ENCODE results near the gene SYCE1.

DNA sequence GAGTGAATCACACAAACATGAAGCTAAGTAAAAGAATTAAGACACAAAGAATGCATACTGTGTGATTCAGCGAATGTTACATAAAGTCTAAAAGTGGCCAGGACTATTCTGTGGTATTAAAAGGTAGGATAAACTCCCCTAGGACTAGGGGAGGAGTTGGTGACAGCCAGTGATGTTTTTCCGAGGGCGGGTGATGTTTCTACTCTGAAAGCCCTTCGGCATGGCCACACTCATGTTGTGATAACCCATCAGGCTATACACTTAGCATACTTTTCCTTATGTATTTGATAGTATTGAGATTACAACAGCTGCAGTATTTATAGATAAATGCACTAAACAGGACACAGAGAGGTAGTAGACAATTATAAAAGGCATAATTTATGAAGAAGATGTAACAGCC lies 54.0 kb downstream of the SYCE1 start:
- TF ChIP-seq, protein P1, sequence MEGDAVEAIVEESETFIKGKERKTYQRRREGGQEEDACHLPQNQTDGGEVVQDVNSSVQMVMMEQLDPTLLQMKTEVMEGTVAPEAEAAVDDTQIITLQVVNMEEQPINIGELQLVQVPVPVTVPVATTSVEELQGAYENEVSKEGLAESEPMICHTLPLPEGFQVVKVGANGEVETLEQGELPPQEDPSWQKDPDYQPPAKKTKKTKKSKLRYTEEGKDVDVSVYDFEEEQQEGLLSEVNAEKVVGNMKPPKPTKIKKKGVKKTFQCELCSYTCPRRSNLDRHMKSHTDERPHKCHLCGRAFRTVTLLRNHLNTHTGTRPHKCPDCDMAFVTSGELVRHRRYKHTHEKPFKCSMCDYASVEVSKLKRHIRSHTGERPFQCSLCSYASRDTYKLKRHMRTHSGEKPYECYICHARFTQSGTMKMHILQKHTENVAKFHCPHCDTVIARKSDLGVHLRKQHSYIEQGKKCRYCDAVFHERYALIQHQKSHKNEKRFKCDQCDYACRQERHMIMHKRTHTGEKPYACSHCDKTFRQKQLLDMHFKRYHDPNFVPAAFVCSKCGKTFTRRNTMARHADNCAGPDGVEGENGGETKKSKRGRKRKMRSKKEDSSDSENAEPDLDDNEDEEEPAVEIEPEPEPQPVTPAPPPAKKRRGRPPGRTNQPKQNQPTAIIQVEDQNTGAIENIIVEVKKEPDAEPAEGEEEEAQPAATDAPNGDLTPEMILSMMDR (IDR thresholded peaks at IDR 0.05): no peak
- no peak for TF ChIP-seq POLR2A (IDR thresholded peaks at IDR 0.05)

Data from adrenal gland (tissue), 5 donors.